ENCODE data around the gene PAX1. TPM values are rescaled to one million over a fixed set of nuclear protein-coding genes. Genes with fewer than 3 reads are reported as not detected.

Gene PAX1
- total RNA-seq, result not detected
- not detected for polyA plus RNA-seq

GRCh38 chr20:21705575-21706260 lies at the start of gene PAX1:
Gene PAX1 (plus strand): TSS chr20:21705664. CDS start chr20:21705713, 49 bp downstream.
- DNase-seq (no peak), ATAC-seq (ENCODE audit: low read depth in 2 of 2) (no peak)
- H3K4me1 Mint-ChIP-seq, result peaks cover 0 to 22% (median 0%) of the 10 kb centered on the region in 4 donors
- Histone ChIP-seq H3K36me3 (ENCODE audit: control insufficient read depth, insufficient read depth, low read length) (no peaks in the 10 kb centered on the region), H3K27me3 (ENCODE audit: control insufficient read depth, insufficient read depth, low read length) (peaks cover 21% of the 10 kb centered on the region), H3K27ac (ENCODE audit: insufficient read depth, low read length, poor library complexity, severe bottlenecking) (no peak within 1 kb of the TSS), H3K9me3 (ENCODE audit: control insufficient read depth in 2 of 2, low read length in 2 of 2) (no peaks in the 10 kb centered on the region), H3K4me3 (ENCODE audit: low read depth, low read length) (no peak within 1 kb of the TSS), H3K4me1 (ENCODE audit: control insufficient read depth, insufficient read depth, low read length, poor library complexity, severe bottlenecking) (no peaks in the 10 kb centered on the region)
- H3K36me3 Mint-ChIP-seq, result no peaks in the 10 kb centered on the region
- peaks cover 0 to 2% (median 0%) of the 10 kb centered on the region in 7 donors for H3K9me3 Mint-ChIP-seq
- peak within 1 kb of the TSS in 2 of 4 donors; percentile 54 to 63 for H3K4me3 Mint-ChIP-seq
- H3K27ac Mint-ChIP-seq, result no peak within 1 kb of the TSS
- peaks cover 86% of the 10 kb centered on the region for H3K27me3 Mint-ChIP-seq

GRCh38 chr20:21656308-21657067 lies 49.0 kb upstream of the PAX1 start:
- H3K4me3 ChIP-seq (ENCODE audit: low read depth, low read length), result no peak overlapping the region
- Mint-ChIP-seq H3K27ac (no peak overlapping the region), H3K36me3 (no peaks in the 10 kb centered on the region), H3K4me3 (no peak overlapping the region), H3K4me1 (no peaks in the 10 kb centered on the region), H3K9me3 (peaks cover 0 to 2% (median 0%) of the 10 kb centered on the region in 7 donors), H3K27me3 (peaks cover 10% of the 10 kb centered on the region)
- H3K9me3 ChIP-seq (ENCODE audit: control insufficient read depth in 2 of 2, low read length in 2 of 2), result no peaks in the 10 kb centered on the region
- H3K27me3 ChIP-seq (ENCODE audit: control insufficient read depth, insufficient read depth, low read length), result no peaks in the 10 kb centered on the region
- H3K36me3 ChIP-seq (ENCODE audit: control insufficient read depth, insufficient read depth, low read length), result no peaks in the 10 kb centered on the region
- no peaks in the 10 kb centered on the region for H3K4me1 ChIP-seq (ENCODE audit: control insufficient read depth, insufficient read depth, low read length, poor library complexity, severe bottlenecking)
- no peak overlapping the region for H3K27ac ChIP-seq (ENCODE audit: insufficient read depth, low read length, poor library complexity, severe bottlenecking)
- DNase-seq, result no peak
- ATAC-seq (ENCODE audit: low read depth in 2 of 2), result no peak

GRCh38 chr20:21661488-21662055 lies 43.9 kb upstream of the PAX1 start:
- no peak overlapping the region for H3K4me3 Mint-ChIP-seq

GRCh38 chr20:21663465-21663864 lies 42.0 kb upstream of the PAX1 start:
- peaks cover 5% of the 10 kb centered on the region for H3K27me3 Mint-ChIP-seq
- H3K4me1 ChIP-seq (ENCODE audit: control insufficient read depth, insufficient read depth, low read length, poor library complexity, severe bottlenecking), result no peaks in the 10 kb centered on the region
- H3K36me3 Mint-ChIP-seq, result no peaks in the 10 kb centered on the region
- peaks cover 0 to 3% (median 0%) of the 10 kb centered on the region in 7 donors for H3K9me3 Mint-ChIP-seq
- no peaks in the 10 kb centered on the region for H3K27me3 ChIP-seq (ENCODE audit: control insufficient read depth, insufficient read depth, low read length)
- DNase-seq, result no peak
- no peak overlapping the region for H3K4me3 Mint-ChIP-seq
- no peaks in the 10 kb centered on the region for H3K36me3 ChIP-seq (ENCODE audit: control insufficient read depth, insufficient read depth, low read length)
- no peak overlapping the region for H3K27ac Mint-ChIP-seq
- ATAC-seq (ENCODE audit: low read depth in 2 of 2), result no peak
- no peaks in the 10 kb centered on the region for H3K9me3 ChIP-seq (ENCODE audit: control insufficient read depth in 2 of 2, low read length in 2 of 2)
- no peaks in the 10 kb centered on the region for H3K4me1 Mint-ChIP-seq
- no peak overlapping the region for H3K27ac ChIP-seq (ENCODE audit: insufficient read depth, low read length, poor library complexity, severe bottlenecking)
- H3K4me3 ChIP-seq (ENCODE audit: low read depth, low read length), result no peak overlapping the region

More at GRCh38 chr20:21661488-21662055, 43.9 kb upstream of the PAX1 start:
- ATAC-seq (ENCODE audit: low read depth in 2 of 2) (no peak), DNase-seq (no peak)
- Histone ChIP-seq H3K9me3 (ENCODE audit: control insufficient read depth in 2 of 2, low read length in 2 of 2) (no peaks in the 10 kb centered on the region), H3K27ac (ENCODE audit: insufficient read depth, low read length, poor library complexity, severe bottlenecking) (no peak overlapping the region), H3K4me3 (ENCODE audit: low read depth, low read length) (no peak overlapping the region), H3K36me3 (ENCODE audit: control insufficient read depth, insufficient read depth, low read length) (no peaks in the 10 kb centered on the region), H3K27me3 (ENCODE audit: control insufficient read depth, insufficient read depth, low read length) (no peaks in the 10 kb centered on the region), H3K4me1 (ENCODE audit: control insufficient read depth, insufficient read depth, low read length, poor library complexity, severe bottlenecking) (no peaks in the 10 kb centered on the region)
- no peaks in the 10 kb centered on the region for H3K36me3 Mint-ChIP-seq
- no peak overlapping the region for H3K27ac Mint-ChIP-seq
- peaks cover 0 to 1% (median 0%) of the 10 kb centered on the region in 7 donors for H3K9me3 Mint-ChIP-seq
- peaks cover 10% of the 10 kb centered on the region for H3K27me3 Mint-ChIP-seq
- no peaks in the 10 kb centered on the region for H3K4me1 Mint-ChIP-seq

GRCh38 chr20:21665687-21666446 lies 39.6 kb upstream of the PAX1 start:
- no peaks in the 10 kb centered on the region for H3K36me3 Mint-ChIP-seq
- H3K27me3 Mint-ChIP-seq, result no peaks in the 10 kb centered on the region
- H3K27ac Mint-ChIP-seq, result no peak overlapping the region
- H3K4me3 ChIP-seq (ENCODE audit: low read depth, low read length), result no peak overlapping the region
- no peaks in the 10 kb centered on the region for H3K27me3 ChIP-seq (ENCODE audit: control insufficient read depth, insufficient read depth, low read length)
- DNase-seq (no peak), ATAC-seq (ENCODE audit: low read depth in 2 of 2) (no peak)
- H3K4me1 ChIP-seq (ENCODE audit: control insufficient read depth, insufficient read depth, low read length, poor library complexity, severe bottlenecking), result no peaks in the 10 kb centered on the region
- H3K9me3 Mint-ChIP-seq, result peaks cover 0 to 3% (median 0%) of the 10 kb centered on the region in 7 donors
- H3K36me3 ChIP-seq (ENCODE audit: control insufficient read depth, insufficient read depth, low read length), result no peaks in the 10 kb centered on the region
- no peaks in the 10 kb centered on the region for H3K9me3 ChIP-seq (ENCODE audit: control insufficient read depth in 2 of 2, low read length in 2 of 2)
- H3K4me3 Mint-ChIP-seq, result no peak overlapping the region
- no peak overlapping the region for H3K27ac ChIP-seq (ENCODE audit: insufficient read depth, low read length, poor library complexity, severe bottlenecking)
- no peaks in the 10 kb centered on the region for H3K4me1 Mint-ChIP-seq

- Mint-ChIP-seq H3K27ac (peak overlapping the region in 1 of 3 donors; percentile 32), H3K36me3 (no peaks in the 10 kb centered on the region), H3K9me3 (peaks cover 0 to 12% (median 0%) of the 10 kb centered on the region in 7 donors), H3K4me3 (no peak overlapping the region), H3K27me3 (no peaks in the 10 kb centered on the region), H3K4me1 (no peaks in the 10 kb centered on the region)
- no peaks in the 10 kb centered on the region for H3K9me3 ChIP-seq (ENCODE audit: control insufficient read depth in 2 of 2, low read length in 2 of 2)
- H3K4me3 ChIP-seq (ENCODE audit: low read depth, low read length), result no peak overlapping the region
- H3K27me3 ChIP-seq (ENCODE audit: control insufficient read depth, insufficient read depth, low read length), result no peaks in the 10 kb centered on the region
- DNase-seq (no peak), ATAC-seq (ENCODE audit: low read depth in 2 of 2) (no peak)
- no peaks in the 10 kb centered on the region for H3K36me3 ChIP-seq (ENCODE audit: control insufficient read depth, insufficient read depth, low read length)
- H3K27ac ChIP-seq (ENCODE audit: insufficient read depth, low read length, poor library complexity, severe bottlenecking), result no peak overlapping the region
- no peaks in the 10 kb centered on the region for H3K4me1 ChIP-seq (ENCODE audit: control insufficient read depth, insufficient read depth, low read length, poor library complexity, severe bottlenecking)
Measured at GRCh38 chr20:21670126-21670525, 35.3 kb upstream of the PAX1 start.

- H3K4me1 ChIP-seq (ENCODE audit: control insufficient read depth, insufficient read depth, low read length, poor library complexity, severe bottlenecking), result no peaks in the 10 kb centered on the region
- no peak overlapping the region for H3K4me3 Mint-ChIP-seq
- H3K27me3 ChIP-seq (ENCODE audit: control insufficient read depth, insufficient read depth, low read length), result no peaks in the 10 kb centered on the region
- DNase-seq (no peak), ATAC-seq (ENCODE audit: low read depth in 2 of 2) (no peak)
- no peaks in the 10 kb centered on the region for H3K36me3 Mint-ChIP-seq
- H3K9me3 Mint-ChIP-seq, result peaks cover 0 to 12% (median 0%) of the 10 kb centered on the region in 7 donors
- H3K27ac Mint-ChIP-seq, result no peak overlapping the region
- H3K36me3 ChIP-seq (ENCODE audit: control insufficient read depth, insufficient read depth, low read length), result no peaks in the 10 kb centered on the region
- H3K4me3 ChIP-seq (ENCODE audit: low read depth, low read length), result no peak overlapping the region
- H3K27me3 Mint-ChIP-seq, result no peaks in the 10 kb centered on the region
- H3K27ac ChIP-seq (ENCODE audit: insufficient read depth, low read length, poor library complexity, severe bottlenecking), result no peak overlapping the region
- H3K9me3 ChIP-seq (ENCODE audit: control insufficient read depth in 2 of 2, low read length in 2 of 2), result no peaks in the 10 kb centered on the region
- no peaks in the 10 kb centered on the region for H3K4me1 Mint-ChIP-seq
Measured at GRCh38 chr20:21670981-21671380, 34.5 kb upstream of the PAX1 start.

Data from CD4-positive, CD25-positive, alpha-beta regulatory T cell (primary cell).